ENCODE measurements around the gene PPP1R11. TPM values are rescaled to one million over a fixed set of nuclear protein-coding genes. Genes with fewer than 3 reads are reported as not detected.
A peak's percentile ranks its signal among the peaks of the same experiment; 100 is the strongest.
"Not testable (repeated sequence)": the region's sequence is repeated elsewhere in the genome, so short reads cannot be mapped to it uniquely, and the experiment has no call there.

PPP1R11 gene
- total RNA-seq, 1 donor from 2014 or later = 8.9 TPM

GRCh38 chr6:30097902-30098768 is 31.1 kb downstream of the PPP1R11 start:
- DNase-seq (ENCODE audit: low spot score) = no peak

GRCh38 chr6:30100154-30100553 is 33.2 kb downstream of the PPP1R11 start:
- no peak for DNase-seq (ENCODE audit: low spot score)

GRCh38 chr6:30100585-30101443 is 33.8 kb downstream of the PPP1R11 start:
- peak; percentile 8 for DNase-seq (ENCODE audit: low spot score)

- DNase-seq (ENCODE audit: low spot score) = peak; percentile 89
Measured at GRCh38 chr6:30101444-30102413, 34.7 kb downstream of the PPP1R11 start.

- peak; percentile 21 for DNase-seq (ENCODE audit: low spot score)
Measured at GRCh38 chr6:30102414-30102969, 35.5 kb downstream of the PPP1R11 start.

- DNase-seq (ENCODE audit: low spot score) = peak; percentile 92
Measured at GRCh38 chr6:30102970-30103871, 36.2 kb downstream of the PPP1R11 start.

GRCh38 chr6:30103872-30104179 is 36.8 kb downstream of the PPP1R11 start:
- no peak for DNase-seq (ENCODE audit: low spot score)

GRCh38 chr6:30104661-30105060 is 37.7 kb downstream of the PPP1R11 start:
- DNase-seq (ENCODE audit: low spot score) = no peak

- no peak for DNase-seq (ENCODE audit: low spot score)
Measured at GRCh38 chr6:30111266-30111856, 44.4 kb downstream of the PPP1R11 start.

GRCh38 chr6:30112402-30112994 is 45.5 kb downstream of the PPP1R11 start:
- no peak for DNase-seq (ENCODE audit: low spot score)

- no peak for DNase-seq (ENCODE audit: low spot score)
Measured at GRCh38 chr6:30113003-30113759, 46.2 kb downstream of the PPP1R11 start, which contains the start of gene TRIM31. Gene TRIM31 (minus strand): TSS chr6:30113090. CDS start chr6:30112805, 285 bp downstream.

GRCh38 chr6:30113841-30114240 is 46.8 kb downstream of the PPP1R11 start:
- no peak for DNase-seq (ENCODE audit: low spot score)

GRCh38 chr6:30116724-30117123 is 49.7 kb downstream of the PPP1R11 start:
- no peak for DNase-seq (ENCODE audit: low spot score)

- DNase-seq (ENCODE audit: low spot score) = not testable (repeated sequence)
Measured at GRCh38 chr6:30118691-30119090, 51.7 kb downstream of the PPP1R11 start.

Measured in umbilical cord (tissue), 2 donors.